Brain microvascular endothelial cell (primary cell): ENCODE data around the gene EDAR.

Source experiments
- DNase-seq: peaks from one replicate; pipeline ENCODE4 v3.0.0-alpha.2; 2020
- H3K27ac ChIP-seq: fragments of 250-450 bp; sonication (Bioruptor Pico); 2 replicates; pipeline ENCODE4 v1.5.1; 2020; ENCODE audit warnings: mild to moderate bottlenecking, moderate library complexity
- H3K27me3 ChIP-seq: fragments of 250-450 bp; sonication (Bioruptor Pico); replicated peaks from 2 replicates; pipeline ENCODE4 v1.5.1; 2020; ENCODE audit warnings: mild to moderate bottlenecking
- H3K36me3 ChIP-seq: fragments of 250-450 bp; sonication (Bioruptor Pico); replicated peaks from 2 replicates; pipeline ENCODE4 v1.5.1; 2020; ENCODE audit warnings: mild to moderate bottlenecking
- H3K4me3 ChIP-seq: 2 replicates; pipeline ENCODE4 v1.5.1; 2011; ENCODE audit warnings: low read depth, mild to moderate bottlenecking, control low read depth, low read length, moderate library complexity
- in situ Hi-C: cut with HindIII; loops from 2 replicates; pipeline ENCODE4 v1.10.0; 2017; ENCODE audit warnings: low sequenced_read_pairs, low pct_ligation_motif_present
- TF ChIP-seq, protein P1 (sequence below): IDR thresholded peaks from 2 replicates; pipeline ENCODE4 v1.5.1; 2011; ENCODE audit warnings: low read depth, mild to moderate bottlenecking, moderate library complexity, low read length, control low read depth, inconsistent platforms; ENCODE audit errors: missing control alignments

EDAR gene

DNA sequence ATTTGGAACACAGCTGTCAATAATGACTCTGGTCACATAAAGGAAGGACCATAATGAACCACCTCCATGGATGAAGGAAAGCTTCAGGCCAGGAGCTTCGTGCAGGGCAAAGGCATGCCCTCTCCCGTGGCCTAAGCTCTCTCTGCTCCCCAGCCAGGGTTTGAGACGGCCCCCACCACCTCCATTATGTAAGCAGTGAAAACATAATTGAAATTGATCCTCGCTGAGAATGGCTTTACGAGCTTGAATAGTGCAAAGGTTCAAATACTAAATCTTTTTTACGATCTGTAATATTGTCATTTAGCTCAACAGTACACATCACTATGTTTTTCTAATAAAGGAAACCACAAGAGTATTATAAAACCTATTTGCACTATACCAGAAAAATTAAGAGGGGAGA is 5.2 kb upstream of the EDAR start:
- DNase-seq, result no peak
- in situ Hi-C loops, result no loop called here
- Histone ChIP-seq H3K27me3 (peaks cover 4% of the 10 kb centered on the region), H3K36me3 (no peaks in the 10 kb centered on the region), H3K4me3 (no peak overlapping the region), H3K27ac (no peak overlapping the region)
- TF ChIP-seq, protein P1, sequence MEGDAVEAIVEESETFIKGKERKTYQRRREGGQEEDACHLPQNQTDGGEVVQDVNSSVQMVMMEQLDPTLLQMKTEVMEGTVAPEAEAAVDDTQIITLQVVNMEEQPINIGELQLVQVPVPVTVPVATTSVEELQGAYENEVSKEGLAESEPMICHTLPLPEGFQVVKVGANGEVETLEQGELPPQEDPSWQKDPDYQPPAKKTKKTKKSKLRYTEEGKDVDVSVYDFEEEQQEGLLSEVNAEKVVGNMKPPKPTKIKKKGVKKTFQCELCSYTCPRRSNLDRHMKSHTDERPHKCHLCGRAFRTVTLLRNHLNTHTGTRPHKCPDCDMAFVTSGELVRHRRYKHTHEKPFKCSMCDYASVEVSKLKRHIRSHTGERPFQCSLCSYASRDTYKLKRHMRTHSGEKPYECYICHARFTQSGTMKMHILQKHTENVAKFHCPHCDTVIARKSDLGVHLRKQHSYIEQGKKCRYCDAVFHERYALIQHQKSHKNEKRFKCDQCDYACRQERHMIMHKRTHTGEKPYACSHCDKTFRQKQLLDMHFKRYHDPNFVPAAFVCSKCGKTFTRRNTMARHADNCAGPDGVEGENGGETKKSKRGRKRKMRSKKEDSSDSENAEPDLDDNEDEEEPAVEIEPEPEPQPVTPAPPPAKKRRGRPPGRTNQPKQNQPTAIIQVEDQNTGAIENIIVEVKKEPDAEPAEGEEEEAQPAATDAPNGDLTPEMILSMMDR, result no peak

DNA sequence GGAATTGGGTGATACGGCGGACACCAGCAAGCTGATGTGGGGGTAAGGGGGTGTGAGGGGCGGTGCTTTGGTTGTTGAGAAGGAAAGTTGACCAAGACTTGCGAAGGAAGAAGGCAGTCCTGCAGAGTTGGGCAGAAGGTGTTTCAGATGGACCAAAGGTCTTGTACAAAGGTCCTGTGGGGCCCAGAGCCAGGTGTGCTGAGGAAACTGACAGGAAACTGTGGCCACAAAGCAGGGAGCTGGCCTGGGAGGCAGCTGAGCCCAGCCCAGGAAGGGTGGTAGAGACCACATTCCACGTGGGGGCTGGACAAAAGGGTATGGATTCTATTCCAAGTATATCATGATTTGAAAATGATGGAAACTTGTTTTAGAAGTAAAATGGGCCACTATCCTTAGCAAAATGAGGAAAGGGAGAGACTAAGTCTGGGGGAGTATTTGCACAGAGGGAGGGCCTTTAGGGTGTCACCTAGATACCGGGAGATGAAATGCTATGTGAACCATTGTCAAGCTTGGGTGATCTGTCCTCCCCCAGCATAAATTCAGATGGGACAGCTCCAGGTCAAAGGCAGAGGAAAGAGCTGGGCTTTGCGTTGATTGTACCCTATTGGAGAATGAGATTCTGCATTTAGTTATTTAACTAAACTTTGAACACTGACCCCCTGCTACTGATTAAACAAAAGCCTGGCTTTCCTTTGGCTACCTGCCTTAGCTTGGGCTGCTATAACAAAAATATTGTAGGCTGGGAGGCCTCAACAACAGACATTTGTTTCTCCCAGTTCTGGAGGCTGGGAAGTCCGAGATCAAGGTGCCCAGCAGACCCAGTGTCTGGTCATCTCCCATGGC is 4.3 kb upstream of the EDAR start:
- H3K27ac ChIP-seq, result no peak overlapping the region
- in situ Hi-C loops, result no loop called here
- no peaks in the 10 kb centered on the region for H3K36me3 ChIP-seq
- peaks cover 12% of the 10 kb centered on the region for H3K27me3 ChIP-seq
- TF ChIP-seq, protein P1, result no peak
- no peak for DNase-seq
- H3K4me3 ChIP-seq, result no peak overlapping the region

DNA sequence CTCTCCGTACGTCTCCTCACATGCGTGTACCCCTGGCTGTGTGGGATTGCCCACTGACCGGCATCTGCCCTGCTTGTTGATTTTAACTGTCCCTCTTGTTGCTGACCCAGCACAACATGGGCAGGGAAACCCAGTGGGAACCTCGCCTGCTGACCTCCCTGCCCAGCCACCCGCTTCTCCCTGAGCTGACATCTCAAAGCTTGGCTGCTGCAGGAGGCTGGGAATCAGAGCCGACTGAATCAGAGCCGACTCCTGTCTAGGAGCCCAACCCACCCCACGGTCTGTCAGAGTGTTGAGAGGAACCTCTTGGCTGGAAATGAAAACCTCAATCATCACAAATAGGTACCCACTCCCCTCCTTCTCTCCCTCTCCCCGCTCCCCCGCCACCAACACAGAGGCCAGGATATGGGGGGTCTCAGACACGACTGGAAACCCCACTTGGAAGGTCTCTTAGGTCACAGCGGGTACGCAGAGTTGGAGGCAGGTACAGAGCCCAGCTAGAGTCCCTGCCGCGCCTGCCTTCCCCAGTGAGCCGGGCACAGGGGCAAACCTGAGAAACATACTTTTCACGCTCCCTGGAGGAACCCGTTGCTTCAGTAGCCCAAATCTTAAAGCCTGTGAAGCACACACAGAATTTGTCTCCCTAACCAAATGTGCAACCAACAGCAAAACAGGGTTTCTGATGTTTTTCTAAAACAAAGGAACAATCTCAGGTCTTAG is 784 bp downstream of the EDAR start:
- H3K27ac ChIP-seq, result no peak overlapping the region
- H3K4me3 ChIP-seq, result no peak overlapping the region
- no peak for DNase-seq
- TF ChIP-seq, protein P1, result no peak
- in situ Hi-C loops, result no loop called here
- no peaks in the 10 kb centered on the region for H3K36me3 ChIP-seq
- H3K27me3 ChIP-seq, result peaks cover 30% of the 10 kb centered on the region

DNA sequence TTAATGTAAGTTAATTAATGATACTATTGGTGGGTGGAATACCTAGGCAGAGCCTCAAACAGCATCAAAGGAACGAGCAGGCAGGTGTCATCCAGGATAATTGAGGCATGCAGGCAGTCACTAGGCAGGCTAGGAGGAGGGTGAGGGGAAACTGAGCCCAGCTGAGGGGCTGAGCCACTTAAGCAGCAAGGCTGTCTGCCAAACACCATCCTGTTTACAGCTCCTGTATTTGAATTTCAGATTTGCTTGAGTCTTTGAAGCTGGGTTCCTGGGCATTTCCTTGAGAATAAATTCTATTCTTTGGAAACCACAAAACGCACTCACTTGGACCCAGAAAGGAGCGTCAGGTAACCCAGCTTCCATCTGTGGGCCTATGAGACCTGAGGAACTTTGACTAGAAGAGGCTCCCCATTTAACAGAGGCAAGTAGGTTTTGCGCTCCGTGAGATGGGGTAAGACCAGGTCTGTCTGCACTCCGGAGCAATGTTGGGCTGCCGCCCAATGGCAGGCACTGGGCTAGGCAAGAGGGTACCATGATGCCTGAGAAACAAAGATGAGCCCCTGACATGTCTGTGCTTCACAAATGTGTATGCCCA is 2.0 kb downstream of the EDAR start:
- in situ Hi-C loops, result no loop called here
- no peak for DNase-seq

DNA sequence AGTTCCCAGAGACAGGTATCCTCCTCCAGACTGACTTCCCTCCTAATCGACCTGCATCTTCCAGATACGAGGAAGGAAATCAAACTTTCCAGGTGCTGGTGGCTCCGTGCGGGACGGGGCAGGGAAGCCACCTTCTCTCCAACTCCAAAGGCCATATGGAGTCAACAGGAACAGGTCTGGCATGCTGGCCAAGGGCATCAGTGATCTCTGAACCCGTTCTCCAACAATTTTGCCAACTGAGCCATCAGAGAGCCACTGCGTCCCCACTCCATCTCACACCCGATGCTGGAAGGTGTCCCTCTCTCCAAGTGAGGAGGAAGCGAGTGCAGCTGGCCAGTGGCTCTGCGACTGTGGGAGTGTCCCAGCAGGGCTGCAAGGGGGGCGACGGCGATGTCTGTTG is 5.4 kb downstream of the EDAR start:
- no peaks in the 10 kb centered on the region for H3K36me3 ChIP-seq
- TF ChIP-seq, protein P1, result no peak
- no peak overlapping the region for H3K4me3 ChIP-seq
- no peak overlapping the region for H3K27ac ChIP-seq
- peaks cover 29% of the 10 kb centered on the region for H3K27me3 ChIP-seq
- DNase-seq, result no peak
- in situ Hi-C loops, result no loop called here

More for the DNA sequence above, 2.0 kb downstream of the EDAR start:
- Histone ChIP-seq H3K4me3 (no peak overlapping the region), H3K36me3 (no peaks in the 10 kb centered on the region), H3K27me3 (peaks cover 33% of the 10 kb centered on the region), H3K27ac (no peak overlapping the region)
- TF ChIP-seq, protein P1, result no peak
